ENCODE results near the gene WDFY3.

The WDFY3 gene

DNA sequence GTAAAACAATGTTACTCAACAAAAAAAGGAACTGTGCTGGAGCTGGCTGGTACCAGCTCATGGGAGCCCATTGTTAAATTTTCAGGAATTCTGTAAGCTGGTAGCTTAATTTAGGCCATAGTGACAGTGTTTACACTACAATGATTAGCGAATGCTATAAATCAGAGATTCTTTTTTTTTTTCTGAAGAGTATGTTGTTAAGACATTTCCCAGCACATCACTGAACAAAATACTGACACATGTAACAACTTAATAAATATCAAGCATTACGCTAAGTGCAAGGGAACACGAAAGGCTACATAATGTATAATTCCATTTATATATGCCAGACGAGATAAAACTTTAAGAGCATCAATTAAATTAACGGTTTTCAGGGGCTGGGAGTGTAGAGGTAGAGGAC is 4.4 kb downstream of the WDFY3 start:
- H3K4me1 Mint-ChIP-seq = peaks cover 8% of the 10 kb centered on the region
- peaks cover 4% of the 10 kb centered on the region for H3K9me3 Mint-ChIP-seq
- no peak overlapping the region for H3K4me3 Mint-ChIP-seq
- H3K27ac Mint-ChIP-seq = no peak overlapping the region
- no peaks in the 10 kb centered on the region for H3K36me3 Mint-ChIP-seq
- peaks cover 19% of the 10 kb centered on the region for H3K27me3 Mint-ChIP-seq

DNA sequence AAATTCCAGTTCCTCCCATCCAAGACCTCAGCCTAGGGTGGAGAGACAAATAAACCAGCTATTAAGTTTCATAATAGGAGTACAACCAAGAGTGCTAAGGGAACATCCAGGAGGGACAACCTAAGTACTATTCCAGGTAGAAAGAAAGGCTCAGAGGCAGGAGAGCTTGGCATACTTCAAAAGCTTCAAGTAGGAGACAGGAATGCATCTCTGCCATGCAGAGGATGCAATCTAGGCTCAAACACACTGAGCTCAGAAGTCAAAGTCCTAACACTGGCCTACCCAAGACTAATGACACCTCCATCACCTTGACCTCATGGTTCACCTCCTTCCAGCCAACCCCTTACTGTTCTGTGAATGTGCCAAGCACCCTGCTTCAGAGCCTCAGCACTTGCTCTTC is 8.1 kb downstream of the WDFY3 start:
- Mint-ChIP-seq H3K27me3 (peaks cover 4% of the 10 kb centered on the region), H3K4me3 (no peak overlapping the region), H3K27ac (no peak overlapping the region), H3K36me3 (no peaks in the 10 kb centered on the region), H3K9me3 (peaks cover 4% of the 10 kb centered on the region), H3K4me1 (no peaks in the 10 kb centered on the region)

- peaks cover 4% of the 10 kb centered on the region for H3K27me3 Mint-ChIP-seq
- no peak overlapping the region for H3K27ac Mint-ChIP-seq
- no peaks in the 10 kb centered on the region for H3K36me3 Mint-ChIP-seq
- H3K4me1 Mint-ChIP-seq = no peaks in the 10 kb centered on the region
- no peak overlapping the region for H3K4me3 Mint-ChIP-seq
- peaks cover 4% of the 10 kb centered on the region for H3K9me3 Mint-ChIP-seq
Measured at GRCh38 chr4:84957514-84958420, 8.7 kb downstream of the WDFY3 start.

- Mint-ChIP-seq H3K4me3 (no peak overlapping the region), H3K27me3 (peaks cover 3% of the 10 kb centered on the region), H3K36me3 (no peaks in the 10 kb centered on the region), H3K4me1 (no peaks in the 10 kb centered on the region), H3K27ac (no peak overlapping the region), H3K9me3 (no peaks in the 10 kb centered on the region)
Measured at GRCh38 chr4:84956014-84956413, 10.5 kb downstream of the WDFY3 start.

GRCh38 chr4:84954982-84955567 is 11.4 kb downstream of the WDFY3 start:
- Mint-ChIP-seq H3K4me3 (no peak overlapping the region), H3K36me3 (no peaks in the 10 kb centered on the region), H3K27ac (no peak overlapping the region), H3K4me1 (no peaks in the 10 kb centered on the region), H3K27me3 (peaks cover 1% of the 10 kb centered on the region), H3K9me3 (no peaks in the 10 kb centered on the region)

- no peaks in the 10 kb centered on the region for H3K4me1 Mint-ChIP-seq
- H3K27ac Mint-ChIP-seq = no peak overlapping the region
- no peak overlapping the region for H3K4me3 Mint-ChIP-seq
- peaks cover 1% of the 10 kb centered on the region for H3K27me3 Mint-ChIP-seq
- no peaks in the 10 kb centered on the region for H3K36me3 Mint-ChIP-seq
- H3K9me3 Mint-ChIP-seq = no peaks in the 10 kb centered on the region
Measured at GRCh38 chr4:84952776-84953175, 13.7 kb downstream of the WDFY3 start.

DNA sequence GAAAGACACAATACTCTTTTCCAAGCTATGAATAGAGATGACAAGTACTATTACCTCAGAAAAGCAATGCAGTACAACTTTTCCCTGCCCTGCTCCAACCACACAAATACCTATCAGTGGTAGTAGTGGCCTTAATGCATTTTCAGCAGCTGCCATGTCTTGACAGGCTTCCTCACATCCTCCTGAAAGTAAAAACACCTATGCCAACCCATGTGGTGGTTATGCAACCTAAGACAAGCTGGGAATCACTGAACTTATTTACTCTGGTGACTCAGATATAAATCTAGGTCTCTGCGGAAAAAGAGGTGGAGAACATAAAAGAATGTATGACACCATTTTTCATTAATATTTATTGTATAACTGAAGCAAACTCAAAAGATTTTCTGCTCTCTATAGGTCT is 14.5 kb downstream of the WDFY3 start:
- H3K27ac Mint-ChIP-seq = no peak overlapping the region
- H3K27me3 Mint-ChIP-seq = peaks cover 1% of the 10 kb centered on the region
- H3K36me3 Mint-ChIP-seq = no peaks in the 10 kb centered on the region
- H3K4me1 Mint-ChIP-seq = no peaks in the 10 kb centered on the region
- H3K4me3 Mint-ChIP-seq = no peak overlapping the region
- H3K9me3 Mint-ChIP-seq = no peaks in the 10 kb centered on the region

DNA sequence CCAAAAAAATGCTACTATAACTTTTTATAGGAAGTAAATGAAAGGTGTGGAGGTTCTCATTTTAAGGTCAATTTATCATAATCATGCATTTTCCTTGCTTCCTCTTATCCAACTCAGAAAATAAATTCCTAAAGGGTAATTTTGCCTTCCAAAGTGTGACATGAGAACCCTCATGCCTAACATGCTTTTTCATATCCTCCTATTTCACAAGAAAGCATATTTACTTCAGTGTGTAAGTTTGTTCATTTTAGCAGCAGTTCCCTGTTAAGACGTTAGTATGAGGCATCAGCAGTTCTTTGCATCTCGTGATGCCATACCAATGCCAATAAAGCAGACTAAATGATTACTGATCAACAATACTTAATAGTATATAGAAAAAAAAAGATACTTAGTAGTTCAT is 18.4 kb downstream of the WDFY3 start:
- peaks cover 1% of the 10 kb centered on the region for H3K27me3 Mint-ChIP-seq
- H3K9me3 Mint-ChIP-seq = no peaks in the 10 kb centered on the region
- H3K4me1 Mint-ChIP-seq = no peaks in the 10 kb centered on the region
- no peak overlapping the region for H3K27ac Mint-ChIP-seq
- H3K4me3 Mint-ChIP-seq = no peak overlapping the region
- no peaks in the 10 kb centered on the region for H3K36me3 Mint-ChIP-seq

GRCh38 chr4:84944947-84945346 is 21.5 kb downstream of the WDFY3 start:
- H3K9me3 Mint-ChIP-seq = peaks cover 4% of the 10 kb centered on the region
- no peaks in the 10 kb centered on the region for H3K36me3 Mint-ChIP-seq
- no peaks in the 10 kb centered on the region for H3K27me3 Mint-ChIP-seq
- H3K4me3 Mint-ChIP-seq = no peak overlapping the region
- H3K4me1 Mint-ChIP-seq = no peaks in the 10 kb centered on the region
- H3K27ac Mint-ChIP-seq = no peak overlapping the region

GRCh38 chr4:84940960-84941359 is 25.5 kb downstream of the WDFY3 start:
- Mint-ChIP-seq H3K4me3 (no peak overlapping the region), H3K4me1 (no peaks in the 10 kb centered on the region), H3K36me3 (no peaks in the 10 kb centered on the region), H3K27me3 (peaks cover 2% of the 10 kb centered on the region), H3K9me3 (peaks cover 9% of the 10 kb centered on the region), H3K27ac (no peak overlapping the region)

DNA sequence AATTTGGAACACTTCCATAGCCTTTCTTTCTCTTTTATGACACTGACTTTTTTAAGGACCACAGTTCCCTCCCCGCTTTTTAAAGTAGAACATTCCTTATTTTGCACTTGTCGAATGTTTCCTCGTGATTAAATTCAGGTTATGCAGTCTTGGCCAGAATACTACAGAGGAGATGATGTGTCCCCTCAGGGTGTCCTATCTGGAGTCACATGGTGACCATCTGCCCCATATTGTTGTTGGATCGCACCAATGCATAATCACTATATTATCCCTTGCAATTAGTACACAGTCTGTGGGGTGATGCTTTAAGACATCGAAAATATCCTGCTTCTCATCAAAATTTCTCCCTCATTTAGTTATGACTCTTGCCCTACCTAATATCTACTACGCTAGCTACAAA is 27.4 kb downstream of the WDFY3 start:
- Mint-ChIP-seq H3K27ac (no peak overlapping the region), H3K9me3 (peaks cover 10% of the 10 kb centered on the region), H3K36me3 (no peaks in the 10 kb centered on the region), H3K4me1 (no peaks in the 10 kb centered on the region), H3K4me3 (no peak overlapping the region), H3K27me3 (peaks cover 2% of the 10 kb centered on the region)

DNA sequence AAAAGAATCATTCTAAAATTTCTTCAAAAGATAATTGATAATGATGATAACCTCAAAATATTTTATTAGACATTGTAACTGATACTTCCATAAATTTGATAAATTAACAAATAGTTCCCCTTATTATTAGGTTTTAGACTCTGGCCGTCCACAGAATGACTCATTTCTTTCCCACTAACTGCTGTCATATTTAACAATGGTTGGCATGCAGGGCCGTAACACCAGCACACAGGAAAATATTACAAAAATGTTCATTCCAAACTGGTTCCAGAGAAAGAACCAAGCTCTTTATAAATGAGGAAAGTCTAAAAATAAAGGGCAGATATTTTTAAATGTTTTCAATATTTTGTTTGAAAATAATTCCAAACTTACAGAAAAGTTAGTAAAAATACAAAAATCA is 28.2 kb downstream of the WDFY3 start:
- H3K9me3 Mint-ChIP-seq = peaks cover 15% of the 10 kb centered on the region
- no peak overlapping the region for H3K4me3 Mint-ChIP-seq
- H3K27me3 Mint-ChIP-seq = peaks cover 2% of the 10 kb centered on the region
- H3K27ac Mint-ChIP-seq = no peak overlapping the region
- H3K36me3 Mint-ChIP-seq = no peaks in the 10 kb centered on the region
- no peaks in the 10 kb centered on the region for H3K4me1 Mint-ChIP-seq

DNA sequence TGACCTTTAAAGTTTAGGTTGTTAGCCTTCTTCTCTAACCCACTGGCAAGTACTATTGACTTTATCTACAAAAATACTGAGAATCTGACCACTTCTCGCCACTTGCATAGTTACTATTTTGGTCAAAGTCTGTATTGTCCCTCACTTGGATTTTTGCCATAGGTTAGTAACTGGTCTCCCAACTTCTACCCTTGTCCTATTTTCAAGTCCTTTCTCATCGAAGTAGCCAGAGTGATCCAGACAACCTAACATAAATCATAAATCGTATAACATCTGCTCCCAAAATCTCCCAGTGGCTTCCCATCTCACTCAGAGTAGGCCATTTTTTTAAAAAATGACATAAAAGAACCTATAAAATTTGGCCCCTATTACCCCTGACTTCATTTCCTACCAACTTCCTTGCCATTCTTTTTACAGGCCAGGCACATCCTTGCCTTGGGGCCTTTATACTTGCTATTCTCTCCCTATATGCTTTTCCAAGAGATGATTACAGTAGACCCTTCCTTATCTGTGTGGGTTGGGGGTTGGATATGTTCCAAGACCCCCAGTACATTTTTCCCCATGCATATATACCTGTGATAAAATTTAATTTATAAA is 29.0 kb downstream of the WDFY3 start:
- Mint-ChIP-seq H3K4me1 (no peaks in the 10 kb centered on the region), H3K27me3 (peaks cover 2% of the 10 kb centered on the region), H3K36me3 (no peaks in the 10 kb centered on the region), H3K27ac (no peak overlapping the region), H3K9me3 (peaks cover 15% of the 10 kb centered on the region), H3K4me3 (no peak overlapping the region)

- Mint-ChIP-seq H3K36me3 (no peaks in the 10 kb centered on the region), H3K9me3 (peaks cover 11% of the 10 kb centered on the region), H3K4me1 (no peaks in the 10 kb centered on the region), H3K27ac (no peak overlapping the region), H3K27me3 (peaks cover 2% of the 10 kb centered on the region), H3K4me3 (no peak overlapping the region)
Measured at GRCh38 chr4:84936123-84936522, 30.4 kb downstream of the WDFY3 start.

GRCh38 chr4:84932462-84932861 is 34.0 kb downstream of the WDFY3 start:
- Mint-ChIP-seq H3K9me3 (peaks cover 11% of the 10 kb centered on the region), H3K36me3 (no peaks in the 10 kb centered on the region), H3K27me3 (peaks cover 2% of the 10 kb centered on the region), H3K4me3 (no peak overlapping the region), H3K27ac (no peak overlapping the region), H3K4me1 (no peaks in the 10 kb centered on the region)

DNA sequence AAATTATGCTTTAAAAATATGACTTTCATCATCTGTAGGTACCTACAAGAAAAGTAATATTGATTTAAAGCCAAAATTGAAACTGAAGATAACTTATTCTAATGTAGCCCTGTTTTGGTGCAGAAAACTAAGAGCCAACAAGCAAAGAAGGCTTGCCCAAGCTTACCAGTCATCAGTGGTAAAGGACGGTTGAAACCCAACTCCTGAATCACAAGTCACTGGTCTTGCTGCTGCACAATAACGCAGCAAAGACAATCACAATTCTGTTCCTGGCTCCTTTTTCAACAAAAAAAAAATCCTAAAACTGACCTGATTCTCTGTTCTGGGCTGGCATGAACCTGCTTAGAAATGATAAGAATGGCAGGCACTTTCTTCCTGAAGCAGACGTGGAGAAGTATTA is 34.5 kb downstream of the WDFY3 start:
- H3K36me3 Mint-ChIP-seq = no peaks in the 10 kb centered on the region
- no peak overlapping the region for H3K4me3 Mint-ChIP-seq
- no peak overlapping the region for H3K27ac Mint-ChIP-seq
- H3K27me3 Mint-ChIP-seq = peaks cover 2% of the 10 kb centered on the region
- no peaks in the 10 kb centered on the region for H3K4me1 Mint-ChIP-seq
- H3K9me3 Mint-ChIP-seq = peaks cover 10% of the 10 kb centered on the region
